Measurements from ENCODE around the gene BFSP2.

GRCh38 chr3:133425898-133426297 lies 26.0 kb downstream of the BFSP2 start:
- TF ChIP-seq CTCF (IDR thresholded peaks at IDR 0.05) (no peak), POLR2A (IDR thresholded peaks at IDR 0.05) (no peak)
